Naive thymus-derived CD8-positive, alpha-beta T cell (primary cell): ENCODE data around the gene TLCD3A. TPM values are rescaled to one million over a fixed set of nuclear protein-coding genes. Genes with fewer than 3 reads are reported as not detected.

Experiments used
- polyA plus RNA-seq, 3 donors: library from polyadenylated mRNA; unstranded; fragments of 300-500 nt; fragmentation: Illumina TruSeq; gene quantifications; one replicate each; pipeline ENCODE4 v1.2.3, GENCODE V29; 2021
- total RNA-seq, 8 experiments: library from RNA in 2 of 8; stranded (reverse) in 2 of 8; gene quantifications; one replicate each; pipeline ENCODE4 v1.2.3 and lab custom pipeline; 2021 to 2026

Gene TLCD3A
- total and polyA plus RNA-seq, 5 experiments from 2014 or later = 0.98 to 3.8 (median 2.0) TPM

Other genes starting within 250 kb of the TLCD3A start
- 10 to 100 TPM; 76.7 to 90.1 TPM for gene VPS53, start 17.8 kb upstream of the TLCD3A start, total RNA-seq
- gene VPS53, start 17.8 kb upstream of the TLCD3A start, polyA plus RNA-seq = 1 to 10 TPM; 5.0 to 9.4 (median 8.1) TPM
- 10 to 100 TPM; 37.8 to 41.0 TPM for gene GEMIN4, start 19.7 kb downstream of the TLCD3A start, total RNA-seq
- 10 to 100 TPM; 16.6 to 35.1 (median 21.2) TPM for gene GEMIN4, start 19.7 kb downstream of the TLCD3A start, polyA plus RNA-seq
- gene GLOD4, start 49.7 kb downstream of the TLCD3A start, total RNA-seq = 10 to 100 TPM; 79.9 to 89.7 TPM
- 10 to 100 TPM; 96.2 to 97.4 (median 97.2) TPM for gene GLOD4, start 49.7 kb downstream of the TLCD3A start, polyA plus RNA-seq
- 10 to 100 TPM; 26.2 to 26.3 TPM for gene MRM3, start 49.8 kb downstream of the TLCD3A start, total RNA-seq
- gene MRM3, start 49.8 kb downstream of the TLCD3A start, polyA plus RNA-seq = 10 to 100 TPM; 23.7 to 27.2 (median 23.9) TPM
- under 1 TPM; 0.49 to 0.70 TPM for gene NXN, start 247.2 kb downstream of the TLCD3A start, total RNA-seq
- under 1 TPM; 0.06 to 0.85 (median 0.07) TPM for gene NXN, start 247.2 kb downstream of the TLCD3A start, polyA plus RNA-seq